ENCODE measurements around the gene ANO4.

GRCh38 chr12:101107032-101107763 lies 312.6 kb downstream of the ANO4 start:
- no peak for TF ChIP-seq CTCF (IDR thresholded peaks at IDR 0.05)
- TF ChIP-seq POLR2A (IDR thresholded peaks at IDR 0.05) = no peak

Measured in ovary (tissue), 3 donors.